Fibroblast of mammary gland (primary cell): ENCODE data around the gene MTCL3.

Experiments used
- DNase-seq: peaks from one replicate; pipeline ENCODE4 v3.0.0-alpha.2; 2010; ENCODE audit warnings: low read depth
- H3K4me3 ChIP-seq: 2 replicates; pipeline ENCODE4 v1.5.1; 2011; ENCODE audit warnings: low read depth, mild to moderate bottlenecking, low read length, moderate library complexity; ENCODE audit not compliant: control insufficient read depth
- TF ChIP-seq, protein P1 (sequence below): conservative IDR thresholded peaks from 2 replicates; pipeline ENCODE4 v1.5.1; 2011; ENCODE audit warnings: low read depth, low read length, inconsistent platforms; ENCODE audit not compliant: control insufficient read depth, insufficient read depth

Gene MTCL3

DNA sequence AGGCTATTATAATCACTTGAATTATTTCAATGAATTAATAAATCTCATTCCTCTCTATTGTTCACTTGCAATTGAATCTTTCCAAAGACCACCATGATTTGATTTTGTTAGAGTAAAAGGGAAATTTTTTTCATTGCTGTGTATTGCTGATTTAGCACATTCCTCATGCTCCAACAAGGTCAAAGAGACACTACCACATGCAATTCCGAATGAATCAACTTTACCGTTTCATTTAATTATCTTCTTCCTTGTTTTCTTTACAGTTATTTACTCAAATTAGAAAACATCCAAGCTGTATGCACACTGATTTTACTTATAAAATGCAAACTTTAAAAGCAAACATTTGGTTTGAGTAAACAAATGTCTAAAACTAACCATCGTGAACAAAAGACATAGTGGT lies 60.9 kb downstream of the MTCL3 start:
- no peak for DNase-seq
- no peak overlapping the region for H3K4me3 ChIP-seq
- TF ChIP-seq, protein P1, sequence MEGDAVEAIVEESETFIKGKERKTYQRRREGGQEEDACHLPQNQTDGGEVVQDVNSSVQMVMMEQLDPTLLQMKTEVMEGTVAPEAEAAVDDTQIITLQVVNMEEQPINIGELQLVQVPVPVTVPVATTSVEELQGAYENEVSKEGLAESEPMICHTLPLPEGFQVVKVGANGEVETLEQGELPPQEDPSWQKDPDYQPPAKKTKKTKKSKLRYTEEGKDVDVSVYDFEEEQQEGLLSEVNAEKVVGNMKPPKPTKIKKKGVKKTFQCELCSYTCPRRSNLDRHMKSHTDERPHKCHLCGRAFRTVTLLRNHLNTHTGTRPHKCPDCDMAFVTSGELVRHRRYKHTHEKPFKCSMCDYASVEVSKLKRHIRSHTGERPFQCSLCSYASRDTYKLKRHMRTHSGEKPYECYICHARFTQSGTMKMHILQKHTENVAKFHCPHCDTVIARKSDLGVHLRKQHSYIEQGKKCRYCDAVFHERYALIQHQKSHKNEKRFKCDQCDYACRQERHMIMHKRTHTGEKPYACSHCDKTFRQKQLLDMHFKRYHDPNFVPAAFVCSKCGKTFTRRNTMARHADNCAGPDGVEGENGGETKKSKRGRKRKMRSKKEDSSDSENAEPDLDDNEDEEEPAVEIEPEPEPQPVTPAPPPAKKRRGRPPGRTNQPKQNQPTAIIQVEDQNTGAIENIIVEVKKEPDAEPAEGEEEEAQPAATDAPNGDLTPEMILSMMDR: no peak

DNA sequence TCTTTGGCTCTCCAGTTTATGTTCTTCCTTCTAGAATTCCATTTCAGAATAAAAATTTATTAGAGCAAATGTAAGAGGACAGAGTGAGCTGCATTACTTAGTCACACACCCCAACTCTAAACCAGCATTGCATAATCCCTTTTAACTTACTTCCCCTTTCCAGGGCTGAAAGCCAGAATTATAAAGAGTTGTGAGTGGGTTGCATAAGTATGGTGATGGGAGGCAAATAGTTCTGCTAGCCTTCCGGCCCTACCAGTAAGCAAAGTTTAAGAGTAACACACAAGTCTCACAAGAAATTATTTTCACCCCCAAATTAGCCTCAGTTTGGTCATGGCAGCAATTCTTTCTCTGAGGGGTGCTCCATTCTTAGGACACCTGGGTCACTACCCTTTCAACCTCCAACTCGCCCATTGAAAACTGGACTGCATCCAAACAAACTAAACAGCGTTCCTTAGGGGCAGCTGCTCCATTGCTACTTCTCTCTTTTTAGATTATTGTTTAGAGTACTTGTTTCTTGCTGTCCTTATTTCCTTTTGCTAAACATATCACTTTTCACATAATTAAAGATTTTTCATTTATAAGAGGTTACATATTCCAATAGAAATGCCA lies 61.6 kb downstream of the MTCL3 start:
- TF ChIP-seq, protein P1: no peak
- peak; percentile 86 for DNase-seq

GRCh38 chr6:127456465-127456864 lies 62.7 kb downstream of the MTCL3 start:
- no peak overlapping the region for H3K4me3 ChIP-seq
- DNase-seq: no peak
- TF ChIP-seq, protein P1: no peak

More for the DNA sequence above, 61.6 kb downstream of the MTCL3 start:
- H3K4me3 ChIP-seq: no peak overlapping the region

GRCh38 chr6:127453845-127454619 lies 65.1 kb downstream of the MTCL3 start:
- no peak for DNase-seq
- TF ChIP-seq, protein P1: no peak
- no peak overlapping the region for H3K4me3 ChIP-seq

DNA sequence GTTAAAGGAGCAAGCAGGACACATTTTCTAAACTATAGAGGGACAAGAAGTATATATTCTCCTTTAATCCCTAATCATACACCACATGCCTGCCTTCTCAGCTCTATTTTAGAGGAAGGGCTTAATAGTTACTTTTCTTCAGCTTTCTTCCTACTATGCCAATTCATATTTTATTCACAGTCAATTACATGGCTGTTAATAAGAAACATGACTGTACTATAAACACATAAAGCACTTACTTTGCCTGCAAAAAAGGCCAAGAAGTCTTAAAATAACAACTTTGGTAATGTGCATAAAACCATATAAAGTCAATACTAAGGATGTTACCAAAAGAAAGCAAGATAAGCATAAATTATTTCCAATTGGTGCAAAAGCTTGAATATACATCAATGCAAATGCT lies 66.3 kb downstream of the MTCL3 start:
- TF ChIP-seq, protein P1: no peak
- no peak overlapping the region for H3K4me3 ChIP-seq
- DNase-seq: no peak

- H3K4me3 ChIP-seq: no peak overlapping the region
- no peak for DNase-seq
- TF ChIP-seq, protein P1: no peak
Observed at GRCh38 chr6:127451388-127451787, 67.7 kb downstream of the MTCL3 start.
